WTC11 (cell line): Measurements from ENCODE around the gene GIMAP4. TPM values are rescaled to one million over a fixed set of nuclear protein-coding genes. Genes with fewer than 3 reads are reported as not detected.

Experiments
- ATAC-seq: fragments of 200-7000 bp; cut with Tn5 transposase; 2 replicates; pipeline ENCODE4 v1.10.0; 2021; ENCODE audit warnings: mild to moderate bottlenecking, moderate library complexity
- CTCF ChIA-PET: fragments of 300-600 bp; sonication (Branson Sonifier 250); formaldehyde crosslinking; loops from one replicate; lab custom pipeline; 2021; ENCODE audit warnings: antibody characterized with exemption; lab: Charles Lee
- POLR2A ChIA-PET: fragments of 350-600 bp; sonication (Branson Sonifier 250); formaldehyde crosslinking; loops from one replicate; lab custom pipeline; 2021; ENCODE audit warnings: antibody characterized with exemption; lab: Charles Lee
- DNase-seq: peaks from one replicate; pipeline ENCODE4 v3.0.0; 2021; ENCODE audit warnings: low spot score
- H3K27ac Mint-ChIP-seq: 2 replicates; pipeline ENCODE4 v1.8.0; 2021; ENCODE audit warnings: mixed read lengths
- H3K27me3 Mint-ChIP-seq: 2 replicates; pipeline ENCODE4 v1.8.0; 2021; ENCODE audit warnings: low read depth, mild to moderate bottlenecking, moderate library complexity, mixed read lengths
- H3K36me3 Mint-ChIP-seq: 2 replicates; pipeline ENCODE4 v1.8.0; 2021; ENCODE audit warnings: mixed read lengths
- H3K4me1 Mint-ChIP-seq: 2 replicates; pipeline ENCODE4 v1.8.0; 2022; ENCODE audit warnings: mixed read lengths
- H3K4me3 Mint-ChIP-seq: 2 replicates; pipeline ENCODE4 v1.8.0; 2021; ENCODE audit warnings: mild to moderate bottlenecking, moderate library complexity, mixed read lengths
- H3K9me3 Mint-ChIP-seq: 2 replicates; pipeline ENCODE4 v1.8.0; 2021; ENCODE audit warnings: mixed read lengths
- ATF2 ChIP-seq: sonication (generic); formaldehyde crosslinking; IDR thresholded peaks from 2 replicates; pipeline ENCODE4 v1.8.1; 2022; ENCODE audit warnings: low read depth, missing genetic modification reagents, borderline replicate concordance
- ATF6 ChIP-seq: sonication (generic); formaldehyde crosslinking; IDR thresholded peaks from 2 replicates; pipeline ENCODE4 v1.8.1; 2023; ENCODE audit warnings: mild to moderate bottlenecking, missing genetic modification reagents
- CTCF ChIP-seq: fragments of 200-600 bp; IDR thresholded peaks from 2 replicates; pipeline ENCODE4 v1.8.0; 2022; ENCODE audit warnings: antibody characterized with exemption
- FOXP4 ChIP-seq: sonication (generic); formaldehyde crosslinking; IDR thresholded peaks from 2 replicates; pipeline ENCODE4 v1.8.0; 2022; ENCODE audit warnings: mild to moderate bottlenecking, missing genetic modification reagents
- GTF2I ChIP-seq: fragments of 250-450 bp; sonication (Bioruptor Pico); conservative IDR thresholded peaks from 2 replicates; pipeline ENCODE4 v1.4.0; 2021; ENCODE audit warnings: mild to moderate bottlenecking
- MYBL2 ChIP-seq: sonication (generic); formaldehyde crosslinking; IDR thresholded peaks from 2 replicates; pipeline ENCODE4 v1.8.1; 2023; ENCODE audit warnings: mild to moderate bottlenecking, moderate library complexity, missing genetic modification reagents
- NR3C1 ChIP-seq: sonication (generic); formaldehyde crosslinking; conservative IDR thresholded peaks from 2 replicates; pipeline ENCODE4 v1.8.1; 2023; ENCODE audit warnings: low read depth, mild to moderate bottlenecking, missing genetic modification reagents
- PRDM15 ChIP-seq: sonication (generic); formaldehyde crosslinking; IDR thresholded peaks from 2 replicates; pipeline ENCODE4 v1.8.0; 2022; ENCODE audit warnings: missing genetic modification reagents
- PRRX2 ChIP-seq: fragments of 250-450 bp; sonication (Bioruptor Pico); IDR thresholded peaks from 2 replicates; pipeline ENCODE4 v1.8.0; 2021; ENCODE audit warnings: mild to moderate bottlenecking
- SOX15 ChIP-seq: fragments of 250-450 bp; sonication (Bioruptor Pico); IDR thresholded peaks from 2 replicates; pipeline ENCODE4 v1.9.0; 2021; ENCODE audit warnings: mild to moderate bottlenecking
- SP1 ChIP-seq: sonication (generic); formaldehyde crosslinking; conservative IDR thresholded peaks from 2 replicates; pipeline ENCODE4 v1.8.1; 2022; ENCODE audit warnings: missing genetic modification reagents
- STAT6 ChIP-seq: sonication (generic); formaldehyde crosslinking; conservative IDR thresholded peaks from 2 replicates; pipeline ENCODE4 v1.8.1; 2023; ENCODE audit warnings: mild to moderate bottlenecking, low read depth, missing genetic modification reagents, moderate library complexity
- TP53 ChIP-seq: sonication (generic); formaldehyde crosslinking; IDR thresholded peaks from 2 replicates; pipeline ENCODE4 v1.8.1; 2023; ENCODE audit warnings: mild to moderate bottlenecking, missing genetic modification reagents
- ZBTB21 ChIP-seq: sonication (generic); formaldehyde crosslinking; IDR thresholded peaks from 2 replicates; pipeline ENCODE4 v1.8.1; 2023; ENCODE audit warnings: mild to moderate bottlenecking, missing genetic modification reagents, borderline replicate concordance
- ZNF512 ChIP-seq: sonication (generic); formaldehyde crosslinking; IDR thresholded peaks from 2 replicates; pipeline ENCODE4 v1.8.1; 2022; ENCODE audit warnings: missing genetic modification reagents, borderline replicate concordance
- total RNA-seq: library from RNA; stranded (reverse); gene quantifications from 3 replicates; pipeline ENCODE4 v1.2.3, GENCODE V29; 2021

GIMAP4 gene
- total RNA-seq, 1 experiment from 2014 or later, result 0.28 TPM

- Mint-ChIP-seq H3K4me3 (no peak overlapping the region), H3K9me3 (peaks cover 71% of the 10 kb centered on the region), H3K27me3 (peaks cover 16% of the 10 kb centered on the region), H3K27ac (no peak overlapping the region)
- ATAC-seq, result no peak
- CTCF ChIA-PET, result no interaction called here
- TF ChIP-seq GTF2I (CRISPR knock-in tag) (no peak), NR3C1 (no peak), PRRX2 (no peak), ZBTB21 (CRISPR knock-in tag) (no peak), SOX15 (CRISPR knock-in tag) (no peak), MYBL2 (no peak), STAT6 (no peak), SP1 (CRISPR knock-in tag) (no peak), ZNF512 (CRISPR knock-in tag) (no peak), FOXP4 (CRISPR knock-in tag) (no peak), TP53 (no peak), ATF6 (CRISPR knock-in tag) (no peak), CTCF (no peak), ATF2 (no peak), PRDM15 (no peak)
- TF ChIP-seq, all 79 proteins: peak for 0
- H3K4me1 Mint-ChIP-seq, result no peaks in the 10 kb centered on the region
- DNase-seq, result no peak
- POLR2A ChIA-PET, result no interaction called here
- peaks cover 22% of the 10 kb centered on the region for H3K36me3 Mint-ChIP-seq
Observed at GRCh38 chr7:150556521-150557138, 10.6 kb upstream of the GIMAP4 start.
